ENCODE measurements around the gene SEMA4D.

SEMA4D gene

DNA sequence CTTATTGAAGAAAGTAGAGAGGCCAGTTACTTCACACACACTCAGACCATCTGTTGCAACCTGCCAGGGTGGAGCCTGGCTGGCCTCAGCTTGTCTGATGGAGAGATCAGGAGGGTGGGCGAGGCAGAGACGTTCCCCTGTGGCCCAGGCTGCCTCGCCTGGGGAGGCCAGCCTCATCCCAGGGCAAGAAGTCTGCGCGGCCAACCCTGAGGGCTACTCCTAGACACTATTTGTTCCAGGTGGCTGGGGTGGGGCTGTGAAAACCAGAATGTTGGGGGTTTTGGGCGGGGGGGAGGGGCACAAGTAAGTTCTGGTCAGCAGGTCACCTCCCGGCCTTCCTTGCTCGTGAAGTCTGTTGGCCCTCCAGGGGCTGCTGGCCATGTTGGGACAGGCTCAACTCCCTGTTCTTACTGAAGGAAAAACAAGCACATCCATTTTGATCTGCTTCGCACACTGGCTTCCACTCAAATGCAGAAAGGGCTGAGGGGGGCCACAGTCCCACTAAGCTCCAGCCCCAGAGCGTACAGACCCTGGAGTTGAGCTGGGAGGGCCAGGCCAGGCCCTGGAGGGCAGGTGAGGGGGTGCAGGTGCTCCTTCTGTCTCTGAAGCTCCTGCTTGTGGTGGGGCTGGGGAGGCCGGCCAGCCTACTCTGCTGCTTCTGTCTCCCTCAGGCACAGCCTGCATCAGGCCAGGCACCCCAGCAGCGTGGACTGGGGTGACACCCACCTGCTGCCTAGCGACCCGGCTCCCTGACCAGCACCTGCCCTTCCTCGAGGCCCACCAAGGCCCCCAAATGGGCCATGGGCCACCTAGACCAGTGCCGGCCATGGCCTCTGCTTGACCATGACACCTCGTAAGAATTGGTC lies 133.0 kb downstream of the SEMA4D start:
- ChIA-PET POLR2A (no interaction called here), CTCF (interaction anchor here (1.0 kb wide), 1 partner anchor 184 kb away, joined by 3 read pairs; no protein-coding TSS in a partner anchor)
- H3K4me3 ChIP-seq (ENCODE audit: low read depth, low read length), result no peak overlapping the region
- TF ChIP-seq, protein P1, sequence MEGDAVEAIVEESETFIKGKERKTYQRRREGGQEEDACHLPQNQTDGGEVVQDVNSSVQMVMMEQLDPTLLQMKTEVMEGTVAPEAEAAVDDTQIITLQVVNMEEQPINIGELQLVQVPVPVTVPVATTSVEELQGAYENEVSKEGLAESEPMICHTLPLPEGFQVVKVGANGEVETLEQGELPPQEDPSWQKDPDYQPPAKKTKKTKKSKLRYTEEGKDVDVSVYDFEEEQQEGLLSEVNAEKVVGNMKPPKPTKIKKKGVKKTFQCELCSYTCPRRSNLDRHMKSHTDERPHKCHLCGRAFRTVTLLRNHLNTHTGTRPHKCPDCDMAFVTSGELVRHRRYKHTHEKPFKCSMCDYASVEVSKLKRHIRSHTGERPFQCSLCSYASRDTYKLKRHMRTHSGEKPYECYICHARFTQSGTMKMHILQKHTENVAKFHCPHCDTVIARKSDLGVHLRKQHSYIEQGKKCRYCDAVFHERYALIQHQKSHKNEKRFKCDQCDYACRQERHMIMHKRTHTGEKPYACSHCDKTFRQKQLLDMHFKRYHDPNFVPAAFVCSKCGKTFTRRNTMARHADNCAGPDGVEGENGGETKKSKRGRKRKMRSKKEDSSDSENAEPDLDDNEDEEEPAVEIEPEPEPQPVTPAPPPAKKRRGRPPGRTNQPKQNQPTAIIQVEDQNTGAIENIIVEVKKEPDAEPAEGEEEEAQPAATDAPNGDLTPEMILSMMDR (IDR thresholded peaks at IDR 0.05; ENCODE audit: insufficient read depth, low read length, missing control alignments), result no peak
- DNase-seq (ENCODE audit: low read depth, low spot score), result no peak

DNA sequence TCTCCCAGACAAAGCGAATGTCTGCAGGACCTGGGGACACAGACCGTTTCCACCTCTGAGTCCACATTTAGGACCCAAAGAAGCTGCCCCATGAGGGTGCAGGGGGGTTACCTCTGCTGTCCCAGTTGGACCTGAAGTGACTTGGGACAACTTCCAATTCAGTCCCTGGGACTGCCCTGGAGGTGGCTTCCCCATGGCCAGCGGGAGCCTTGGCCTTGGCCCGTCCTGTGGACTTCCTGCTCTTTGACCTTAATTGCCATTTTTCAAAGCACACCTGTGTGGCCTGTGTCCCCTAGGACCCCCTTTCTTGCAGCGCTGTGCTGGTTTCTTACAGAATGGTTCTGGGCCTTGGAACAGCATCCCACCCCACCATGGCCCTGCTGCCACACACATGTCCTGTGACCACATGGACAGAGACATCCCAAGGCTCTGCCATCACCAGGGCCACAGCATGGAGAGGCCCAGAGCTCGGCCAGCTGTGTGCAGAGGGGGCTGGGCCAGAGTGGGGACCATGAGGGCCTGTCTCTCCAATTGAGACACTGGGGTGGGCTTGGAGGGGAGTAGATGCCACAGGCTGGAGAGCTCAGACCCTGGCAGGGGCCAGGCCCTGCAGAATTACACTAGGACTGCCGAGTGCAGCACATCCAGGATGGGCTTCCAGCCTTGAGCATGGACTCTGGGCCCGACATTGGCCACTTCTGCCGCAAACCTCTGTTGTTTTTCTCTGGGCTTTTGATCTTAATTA lies 133.8 kb downstream of the SEMA4D start:
- ChIA-PET CTCF (no interaction called here), POLR2A (no interaction called here)
- DNase-seq (ENCODE audit: low read depth, low spot score), result no peak
- TF ChIP-seq, protein P1 (IDR thresholded peaks at IDR 0.05; ENCODE audit: insufficient read depth, low read length, missing control alignments), result no peak
- no peak overlapping the region for H3K4me3 ChIP-seq (ENCODE audit: low read depth, low read length)

DNA sequence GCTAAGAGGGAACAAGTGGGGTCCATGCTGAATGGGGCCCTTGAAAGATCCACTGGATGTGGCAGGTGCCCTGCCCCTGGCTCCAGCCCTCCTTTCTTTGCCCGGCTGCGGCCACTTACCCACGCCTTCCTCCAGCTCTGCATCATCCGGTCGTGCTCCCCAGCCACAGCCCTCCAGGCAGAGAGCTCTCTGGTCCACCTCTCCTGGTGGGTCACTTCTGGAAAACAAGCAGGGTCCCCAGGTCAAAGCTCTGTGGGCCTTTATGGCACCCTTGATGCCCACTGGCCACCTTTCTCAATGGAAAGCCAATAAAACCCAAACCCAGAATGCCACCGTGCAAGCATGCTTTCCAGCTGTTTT lies 134.6 kb downstream of the SEMA4D start:
- ChIA-PET CTCF (no interaction called here), POLR2A (no interaction called here)
- TF ChIP-seq, protein P1 (IDR thresholded peaks at IDR 0.05; ENCODE audit: insufficient read depth, low read length, missing control alignments), result no peak
- no peak for DNase-seq (ENCODE audit: low read depth, low spot score)
- H3K4me3 ChIP-seq (ENCODE audit: low read depth, low read length), result no peak overlapping the region

DNA sequence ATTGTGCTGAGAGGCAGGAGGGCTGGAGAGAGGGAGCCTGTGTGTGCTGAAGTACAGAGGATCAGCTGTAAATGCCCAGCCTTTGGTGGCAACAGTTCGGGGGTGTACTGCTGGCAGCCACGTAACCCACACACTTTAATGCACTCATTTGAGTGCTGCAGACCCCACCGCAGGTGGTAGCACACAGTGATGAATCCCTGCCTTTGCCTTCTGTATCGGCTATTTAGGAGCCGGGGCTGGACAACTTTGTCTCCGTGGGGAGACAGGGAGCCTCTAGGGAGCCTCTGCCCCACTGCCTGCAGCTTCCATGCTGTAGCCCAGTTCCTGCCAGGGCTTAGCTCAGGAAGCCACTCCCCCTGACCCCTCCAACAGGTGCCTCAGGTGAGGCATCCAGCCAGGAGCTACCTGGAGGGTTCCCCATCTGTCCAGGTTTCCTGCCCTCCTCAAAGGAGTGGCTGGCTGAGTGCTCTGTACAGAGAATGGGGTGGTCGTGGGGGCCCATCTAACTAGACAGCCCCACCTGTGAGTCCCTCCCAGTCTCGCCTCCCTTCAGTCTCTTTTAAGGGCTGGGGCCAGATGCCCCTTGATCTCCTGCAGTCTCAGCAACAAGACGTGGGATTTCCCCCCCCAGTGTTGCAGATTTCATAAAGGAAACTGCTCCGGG lies 135.1 kb downstream of the SEMA4D start:
- H3K4me3 ChIP-seq (ENCODE audit: low read depth, low read length), result no peak overlapping the region
- POLR2A ChIA-PET, result no interaction called here
- DNase-seq (ENCODE audit: low read depth, low spot score), result no peak
- TF ChIP-seq, protein P1 (IDR thresholded peaks at IDR 0.05; ENCODE audit: insufficient read depth, low read length, missing control alignments), result no peak
- CTCF ChIA-PET, result no interaction called here

DNA sequence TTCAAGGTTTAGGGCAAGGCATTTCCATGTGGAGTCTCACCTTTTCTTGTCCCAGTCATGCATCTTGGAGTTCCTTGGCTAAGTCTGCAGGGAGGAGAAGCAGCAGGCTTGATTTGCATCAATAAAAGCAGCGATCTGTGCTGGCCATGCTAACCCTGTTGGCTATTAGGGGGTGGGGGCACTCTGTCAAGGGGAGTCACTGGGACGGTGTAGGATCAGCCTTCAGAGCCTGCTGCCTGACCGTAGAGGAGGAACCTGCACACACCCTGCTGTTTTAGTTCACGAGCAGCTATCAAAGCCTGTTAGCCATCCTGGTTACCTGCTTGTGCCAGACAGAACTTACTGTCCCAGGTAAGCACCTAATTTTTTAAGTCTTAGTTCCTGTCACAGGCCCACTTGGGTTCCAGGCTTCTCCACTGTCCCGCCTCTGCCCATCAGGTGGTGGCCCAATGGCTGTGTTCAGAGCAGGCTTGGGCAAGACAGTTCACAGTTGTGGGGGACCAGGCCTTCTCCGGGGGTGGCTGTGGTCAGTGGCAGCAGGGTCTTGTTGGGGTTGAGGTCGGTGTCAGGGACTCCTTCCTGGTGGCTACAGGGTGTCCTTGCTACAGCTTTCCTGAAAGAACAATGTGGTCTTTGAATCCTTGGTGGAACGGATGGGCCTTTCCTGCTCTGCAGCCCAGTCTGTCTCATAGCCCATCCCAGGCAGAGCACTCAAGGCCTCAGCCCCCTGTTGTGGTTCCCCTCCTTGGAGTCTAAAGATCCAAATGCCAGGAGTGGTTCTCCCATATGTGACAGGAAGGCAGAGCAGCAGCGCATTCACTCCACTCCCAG lies 135.9 kb downstream of the SEMA4D start:
- no peak overlapping the region for H3K4me3 ChIP-seq (ENCODE audit: low read depth, low read length)
- ChIA-PET CTCF (no interaction called here), POLR2A (no interaction called here)
- TF ChIP-seq, protein P1 (IDR thresholded peaks at IDR 0.05; ENCODE audit: insufficient read depth, low read length, missing control alignments), result no peak
- DNase-seq (ENCODE audit: low read depth, low spot score), result no peak
